Activated T-cell treated with anti-CD3 and anti-CD28 coated beads, Interleukin-2, amount 50 U/mL, for 4 hours (primary cell): ENCODE data around the gene SDK1. TPM values are rescaled to one million over a fixed set of nuclear protein-coding genes. Genes with fewer than 3 reads are reported as not detected.

ENCODE experiments used
- ATAC-seq, 2 donors: fragments of 200-7000 bp; cut with Tn5 transposase; one replicate each; pipeline ENCODE4 v1.10.0; 2021
- DNase-seq: peaks from one replicate; pipeline ENCODE4 v3.0.0-alpha.2; 2020
- H3K27me3 Mint-ChIP-seq: one replicate; pipeline ENCODE4 v1.8.0; 2021; ENCODE audit warnings: low read depth, mixed read lengths
- H3K36me3 Mint-ChIP-seq: one replicate; pipeline ENCODE4 v1.8.0; 2022; ENCODE audit warnings: mixed read lengths; ENCODE audit not compliant: insufficient read depth
- H3K4me1 Mint-ChIP-seq: one replicate; pipeline ENCODE4 v1.8.0; 2021; ENCODE audit warnings: low read depth, mixed read lengths
- H3K4me3 Mint-ChIP-seq: one replicate; pipeline ENCODE4 v1.8.0; 2021; ENCODE audit warnings: mild to moderate bottlenecking, moderate library complexity, mixed read lengths
- H3K9me3 Mint-ChIP-seq: one replicate; pipeline ENCODE4 v1.8.0; 2021; ENCODE audit warnings: mixed read lengths
- total RNA-seq, 3 donors: library from RNA; stranded (reverse); gene quantifications; one replicate each; pipeline ENCODE4 v1.2.1, GENCODE V29; 2021

SDK1 gene
- total RNA-seq, 3 donors from 2014 or later = 0.05 to 0.79 (median 0.40) TPM

DNA sequence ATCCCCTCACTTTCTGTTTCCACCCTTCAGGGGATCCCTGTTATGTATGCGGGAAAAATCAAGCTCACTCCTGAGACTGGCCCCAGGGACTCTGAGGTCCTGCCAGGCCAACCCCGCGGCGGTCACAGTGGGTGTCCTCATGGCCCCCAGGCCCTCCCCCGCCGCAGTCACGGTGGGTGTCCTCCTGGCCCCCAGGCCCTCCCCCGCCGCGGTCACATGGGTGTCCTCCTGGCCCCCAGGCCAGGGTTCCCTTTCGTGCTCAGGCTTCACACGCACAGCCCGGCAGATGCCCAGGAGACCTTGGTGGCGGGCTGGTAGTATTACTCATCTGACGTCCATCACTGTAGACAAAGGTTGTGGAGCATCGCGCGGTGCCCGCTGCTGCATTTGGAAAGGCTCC, 890.0 kb downstream of the SDK1 start:
- H3K4me3 Mint-ChIP-seq = no peak overlapping the region
- ATAC-seq (no peak), DNase-seq (no peak)
- no peaks in the 10 kb centered on the region for H3K27me3 Mint-ChIP-seq
- no peaks in the 10 kb centered on the region for H3K36me3 Mint-ChIP-seq
- H3K4me1 Mint-ChIP-seq = no peaks in the 10 kb centered on the region
- no peaks in the 10 kb centered on the region for H3K9me3 Mint-ChIP-seq

DNA sequence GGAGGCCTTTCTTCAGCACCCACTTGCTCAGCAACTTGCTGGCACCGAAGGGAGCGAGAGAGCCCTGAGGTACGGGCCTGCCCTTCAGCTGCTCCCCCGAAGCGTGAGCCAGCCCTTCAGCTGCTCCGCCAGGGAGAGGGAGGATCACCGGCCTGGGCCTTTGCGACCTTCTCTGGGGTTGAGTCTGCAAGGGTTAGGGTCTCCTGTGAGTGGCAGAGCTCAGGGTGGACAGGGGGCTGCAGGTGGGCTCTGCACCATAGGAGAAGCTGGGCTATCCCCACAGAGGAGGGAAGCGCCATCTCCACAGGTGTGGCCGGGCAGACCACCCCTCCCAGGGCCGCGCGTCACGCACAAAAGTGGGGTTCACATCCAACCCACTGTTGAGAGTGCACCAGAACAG, 890.5 kb downstream of the SDK1 start:
- Mint-ChIP-seq H3K36me3 (no peaks in the 10 kb centered on the region), H3K27me3 (no peaks in the 10 kb centered on the region), H3K4me1 (no peaks in the 10 kb centered on the region), H3K9me3 (no peaks in the 10 kb centered on the region), H3K4me3 (no peak overlapping the region)
- ATAC-seq = no peak
- DNase-seq = no peak

- no peak overlapping the region for H3K4me3 Mint-ChIP-seq
- ATAC-seq = no peak
- no peaks in the 10 kb centered on the region for H3K4me1 Mint-ChIP-seq
- H3K27me3 Mint-ChIP-seq = no peaks in the 10 kb centered on the region
- DNase-seq = no peak
- H3K9me3 Mint-ChIP-seq = no peaks in the 10 kb centered on the region
- H3K36me3 Mint-ChIP-seq = no peaks in the 10 kb centered on the region
Observed at GRCh38 chr7:4195660-4196059, 894.6 kb downstream of the SDK1 start.

- no peaks in the 10 kb centered on the region for H3K9me3 Mint-ChIP-seq
- no peaks in the 10 kb centered on the region for H3K27me3 Mint-ChIP-seq
- H3K36me3 Mint-ChIP-seq = no peaks in the 10 kb centered on the region
- ATAC-seq (no peak), DNase-seq (no peak)
- no peaks in the 10 kb centered on the region for H3K4me1 Mint-ChIP-seq
- no peak overlapping the region for H3K4me3 Mint-ChIP-seq
Observed at GRCh38 chr7:4196121-4196819, 895.2 kb downstream of the SDK1 start.

DNA sequence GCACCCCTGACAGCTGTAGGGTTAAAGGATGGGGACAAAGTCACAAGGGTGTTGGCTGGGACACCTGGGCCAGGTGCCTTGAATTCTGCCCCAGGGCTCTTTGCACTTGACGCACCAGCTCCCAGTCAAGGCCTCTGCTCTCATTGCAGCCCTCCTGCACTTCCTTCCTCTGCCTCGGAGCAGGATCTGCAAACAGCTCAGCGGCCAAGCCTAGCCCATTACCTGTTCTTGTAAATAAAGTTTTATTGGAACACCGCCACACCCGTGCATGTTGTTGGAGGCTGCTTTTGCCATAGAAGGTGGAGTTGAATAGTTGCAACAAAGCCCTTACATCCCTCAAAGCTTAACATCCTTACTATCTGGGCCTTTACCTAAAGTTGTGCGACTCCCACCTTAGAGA, 897.2 kb downstream of the SDK1 start:
- no peaks in the 10 kb centered on the region for H3K36me3 Mint-ChIP-seq
- H3K9me3 Mint-ChIP-seq = no peaks in the 10 kb centered on the region
- H3K4me3 Mint-ChIP-seq = no peak overlapping the region
- H3K27me3 Mint-ChIP-seq = no peaks in the 10 kb centered on the region
- no peaks in the 10 kb centered on the region for H3K4me1 Mint-ChIP-seq
- no peak for DNase-seq
- ATAC-seq = no peak

GRCh38 chr7:4200546-4201094, 899.6 kb downstream of the SDK1 start:
- Mint-ChIP-seq H3K27me3 (no peaks in the 10 kb centered on the region), H3K4me1 (peaks cover 8% of the 10 kb centered on the region), H3K36me3 (no peaks in the 10 kb centered on the region), H3K4me3 (no peak overlapping the region), H3K9me3 (no peaks in the 10 kb centered on the region)
- DNase-seq = no peak
- no peak for ATAC-seq

DNA sequence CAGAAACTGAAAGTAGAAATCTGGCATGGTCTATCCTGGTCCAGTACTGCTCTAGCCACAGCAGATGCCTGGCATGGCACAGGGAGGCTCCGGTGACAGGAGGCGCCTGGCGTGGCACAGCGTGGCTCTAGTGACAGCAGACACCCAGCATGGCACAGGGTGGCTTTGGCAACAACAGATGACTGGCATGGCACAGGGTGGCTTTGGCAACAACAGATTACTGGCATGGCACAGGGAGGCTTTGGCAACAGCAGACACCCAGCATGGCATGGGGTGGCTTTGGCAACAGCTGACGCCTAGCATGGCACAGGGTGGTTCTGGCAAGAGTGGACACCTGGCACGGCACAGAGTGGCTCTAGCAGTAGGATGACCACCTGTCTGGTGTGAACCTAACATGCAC, 900.5 kb downstream of the SDK1 start:
- Mint-ChIP-seq H3K36me3 (no peaks in the 10 kb centered on the region), H3K9me3 (no peaks in the 10 kb centered on the region), H3K4me3 (no peak overlapping the region), H3K27me3 (no peaks in the 10 kb centered on the region), H3K4me1 (peaks cover 8% of the 10 kb centered on the region)
- DNase-seq (no peak), ATAC-seq (no peak)

- Mint-ChIP-seq H3K9me3 (no peaks in the 10 kb centered on the region), H3K27me3 (no peaks in the 10 kb centered on the region), H3K36me3 (no peaks in the 10 kb centered on the region), H3K4me1 (peaks cover 8% of the 10 kb centered on the region), H3K4me3 (no peak overlapping the region)
- ATAC-seq (no peak), DNase-seq (no peak)
Observed at GRCh38 chr7:4202154-4202736, 901.2 kb downstream of the SDK1 start.

DNA sequence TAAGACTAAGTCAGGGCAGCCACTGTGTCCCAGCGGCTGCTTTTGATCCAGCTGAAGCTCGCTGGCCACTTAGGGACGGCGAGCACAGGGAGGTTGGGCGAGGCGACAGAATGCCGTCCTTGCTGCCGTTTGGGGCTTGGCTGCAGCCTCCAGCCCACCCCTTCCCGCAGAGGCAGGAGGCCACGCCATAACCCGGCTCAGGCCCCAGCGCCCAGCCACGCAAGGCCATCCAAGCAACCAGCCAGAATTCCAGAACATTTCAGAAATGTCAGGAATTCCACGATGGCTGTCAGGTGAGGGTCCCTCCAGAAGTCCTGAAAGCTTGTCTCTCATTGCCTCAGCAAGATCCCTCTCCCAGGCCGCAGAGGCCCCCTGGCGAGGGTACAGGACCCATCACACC, 901.9 kb downstream of the SDK1 start:
- H3K4me3 Mint-ChIP-seq = no peak overlapping the region
- no peaks in the 10 kb centered on the region for H3K36me3 Mint-ChIP-seq
- DNase-seq (no peak), ATAC-seq (no peak)
- H3K27me3 Mint-ChIP-seq = no peaks in the 10 kb centered on the region
- peaks cover 8% of the 10 kb centered on the region for H3K4me1 Mint-ChIP-seq
- no peaks in the 10 kb centered on the region for H3K9me3 Mint-ChIP-seq

DNA sequence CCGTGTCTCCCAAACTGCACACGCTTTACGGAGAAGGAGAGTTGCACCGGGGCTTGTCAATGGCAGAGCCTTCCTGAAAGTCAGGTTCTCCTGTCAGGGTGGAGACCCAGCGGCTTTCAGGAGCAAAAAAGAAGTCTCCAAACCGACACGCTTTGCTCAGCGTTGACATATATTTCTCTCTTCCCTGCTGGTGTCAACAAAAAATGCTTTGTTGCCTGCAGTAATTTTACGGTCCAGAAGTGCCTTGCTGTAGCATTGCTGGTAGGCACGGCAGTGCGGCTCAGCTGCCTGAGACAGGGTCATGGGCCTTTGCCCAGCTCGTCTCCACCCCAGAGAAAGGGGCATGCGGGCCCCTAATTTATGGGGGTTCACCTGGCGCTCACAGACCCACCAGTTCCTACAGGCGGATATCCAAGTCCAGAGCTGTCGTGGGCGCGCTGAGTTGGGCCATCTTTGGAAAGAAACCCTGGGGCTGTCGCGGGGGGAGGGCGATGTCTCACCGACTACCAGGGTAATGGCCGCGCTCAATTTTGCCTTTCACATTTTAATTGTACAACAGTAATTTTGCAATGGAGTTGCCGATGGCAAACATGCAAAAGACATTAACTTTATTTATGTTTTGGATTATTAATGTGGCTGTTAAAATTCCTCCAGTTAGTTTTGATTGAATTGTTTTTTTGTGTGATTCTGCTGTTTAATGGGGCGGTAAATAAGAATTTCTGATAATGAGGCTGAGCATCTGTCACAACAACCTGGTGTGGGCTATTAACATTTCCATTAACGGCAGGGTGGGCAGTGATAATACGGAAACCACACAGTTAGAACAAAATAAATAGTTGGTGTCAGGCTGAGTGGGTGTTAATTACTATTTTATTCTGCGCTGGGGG, 902.8 kb downstream of the SDK1 start:
- no peaks in the 10 kb centered on the region for H3K36me3 Mint-ChIP-seq
- H3K4me3 Mint-ChIP-seq = peak overlapping the region; percentile 9
- no peak for ATAC-seq
- peaks cover 8% of the 10 kb centered on the region for H3K4me1 Mint-ChIP-seq
- no peaks in the 10 kb centered on the region for H3K9me3 Mint-ChIP-seq
- no peaks in the 10 kb centered on the region for H3K27me3 Mint-ChIP-seq
- DNase-seq = no peak

- H3K27me3 Mint-ChIP-seq = no peaks in the 10 kb centered on the region
- DNase-seq (no peak), ATAC-seq (peak in 1 of 2 donors; percentile 79)
- no peaks in the 10 kb centered on the region for H3K9me3 Mint-ChIP-seq
- no peaks in the 10 kb centered on the region for H3K36me3 Mint-ChIP-seq
- peaks cover 8% of the 10 kb centered on the region for H3K4me1 Mint-ChIP-seq
- H3K4me3 Mint-ChIP-seq = peak overlapping the region; percentile 64
Observed at GRCh38 chr7:4204513-4205165, 903.6 kb downstream of the SDK1 start.

GRCh38 chr7:4205828-4206227, 904.8 kb downstream of the SDK1 start:
- DNase-seq (no peak), ATAC-seq (no peak)
- Mint-ChIP-seq H3K4me1 (peaks cover 8% of the 10 kb centered on the region), H3K4me3 (no peak overlapping the region), H3K36me3 (no peaks in the 10 kb centered on the region), H3K27me3 (no peaks in the 10 kb centered on the region), H3K9me3 (no peaks in the 10 kb centered on the region)

GRCh38 chr7:4207011-4207410, 906.0 kb downstream of the SDK1 start:
- no peaks in the 10 kb centered on the region for H3K36me3 Mint-ChIP-seq
- ATAC-seq = no peak
- no peaks in the 10 kb centered on the region for H3K9me3 Mint-ChIP-seq
- no peak overlapping the region for H3K4me3 Mint-ChIP-seq
- no peaks in the 10 kb centered on the region for H3K27me3 Mint-ChIP-seq
- H3K4me1 Mint-ChIP-seq = peaks cover 8% of the 10 kb centered on the region
- no peak for DNase-seq

DNA sequence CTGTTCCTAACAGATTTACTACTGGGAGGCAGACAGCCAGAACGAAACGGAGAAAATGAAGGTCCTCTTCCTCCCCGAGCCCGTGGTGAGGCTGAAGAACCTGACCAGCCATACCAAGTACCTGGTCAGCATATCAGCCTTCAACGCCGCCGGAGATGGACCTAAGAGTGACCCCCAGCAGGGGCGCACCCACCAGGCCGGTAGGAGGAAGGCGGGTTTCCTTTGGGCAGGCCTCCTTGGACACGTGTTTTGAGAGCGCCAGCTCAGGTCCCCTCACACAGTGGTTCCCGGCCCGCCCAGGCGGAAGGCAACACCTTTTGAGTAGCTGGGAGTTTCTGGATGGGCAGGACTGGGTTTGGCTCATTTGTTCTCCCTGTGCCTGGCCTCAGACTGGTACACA, 907.0 kb downstream of the SDK1 start:
- Mint-ChIP-seq H3K27me3 (no peaks in the 10 kb centered on the region), H3K36me3 (no peaks in the 10 kb centered on the region), H3K4me1 (peaks cover 8% of the 10 kb centered on the region), H3K4me3 (no peak overlapping the region), H3K9me3 (no peaks in the 10 kb centered on the region)
- DNase-seq (no peak), ATAC-seq (no peak)
